ENCODE results near the gene NRG4.
A peak's percentile ranks its signal among the peaks of the same experiment; 100 is the strongest.

Gene NRG4

GRCh38 chr15:75929799-75930565 lies 82.2 kb downstream of the NRG4 start:
- no peaks in the 10 kb centered on the region for H3K79me2 ChIP-seq (ENCODE audit: insufficient read depth, low read length)
- no peak overlapping the region for H2AFZ ChIP-seq (ENCODE audit: low read length)
- H3K27ac ChIP-seq (ENCODE audit: low read depth, low read length, poor library complexity, severe bottlenecking): no peak overlapping the region
- peaks cover 25% of the 10 kb centered on the region for H3K4me1 ChIP-seq (ENCODE audit: insufficient read depth, low read length, severe bottlenecking)
- H4K20me1 ChIP-seq (ENCODE audit: insufficient read depth, low read length): no peaks in the 10 kb centered on the region
- H3K27me3 ChIP-seq (ENCODE audit: insufficient read depth, low read length): no peaks in the 10 kb centered on the region
- peaks cover 66% of the 10 kb centered on the region for H3K36me3 ChIP-seq (ENCODE audit: insufficient read depth, low read length)
- no peaks in the 10 kb centered on the region for H3F3A ChIP-seq (ENCODE audit: insufficient read depth, low read length)
- no peaks in the 10 kb centered on the region for H3K9me2 ChIP-seq (ENCODE audit: low read depth, low read length)
- H3K4me2 ChIP-seq (ENCODE audit: low read length): no peak overlapping the region
- no peak overlapping the region for H3K4me3 ChIP-seq (ENCODE audit: low read depth, low read length, poor library complexity, severe bottlenecking)
- TF ChIP-seq EZH2 (IDR thresholded peaks at IDR 0.05; ENCODE audit: borderline replicate concordance, low read length): no peak
- no peak for TF ChIP-seq CTCF (IDR thresholded peaks at IDR 0.05; ENCODE audit: low read length)
- H3K9me3 ChIP-seq (ENCODE audit: low read length): no peaks in the 10 kb centered on the region
- no peak overlapping the region for H3K9ac ChIP-seq (ENCODE audit: low read length)

- H3K27ac ChIP-seq (ENCODE audit: low read depth, low read length, poor library complexity, severe bottlenecking): no peak overlapping the region
- TF ChIP-seq CTCF (IDR thresholded peaks at IDR 0.05; ENCODE audit: low read length): peak; percentile 80
- no peak for TF ChIP-seq EZH2 (IDR thresholded peaks at IDR 0.05; ENCODE audit: borderline replicate concordance, low read length)
- H3K4me1 ChIP-seq (ENCODE audit: insufficient read depth, low read length, severe bottlenecking): peaks cover 25% of the 10 kb centered on the region
- H2AFZ ChIP-seq (ENCODE audit: low read length): no peak overlapping the region
- H3K9me3 ChIP-seq (ENCODE audit: low read length): no peaks in the 10 kb centered on the region
- H3K9ac ChIP-seq (ENCODE audit: low read length): no peak overlapping the region
- H4K20me1 ChIP-seq (ENCODE audit: insufficient read depth, low read length): no peaks in the 10 kb centered on the region
- no peaks in the 10 kb centered on the region for H3K27me3 ChIP-seq (ENCODE audit: insufficient read depth, low read length)
- peaks cover 60% of the 10 kb centered on the region for H3K36me3 ChIP-seq (ENCODE audit: insufficient read depth, low read length)
- no peaks in the 10 kb centered on the region for H3K9me2 ChIP-seq (ENCODE audit: low read depth, low read length)
- H3K4me3 ChIP-seq (ENCODE audit: low read depth, low read length, poor library complexity, severe bottlenecking): no peak overlapping the region
- H3F3A ChIP-seq (ENCODE audit: insufficient read depth, low read length): no peaks in the 10 kb centered on the region
- H3K4me2 ChIP-seq (ENCODE audit: low read length): no peak overlapping the region
- H3K79me2 ChIP-seq (ENCODE audit: insufficient read depth, low read length): no peaks in the 10 kb centered on the region
Observed at GRCh38 chr15:75928680-75929608, 83.3 kb downstream of the NRG4 start.

GRCh38 chr15:75927601-75928000 lies 84.6 kb downstream of the NRG4 start:
- no peaks in the 10 kb centered on the region for H3K27me3 ChIP-seq (ENCODE audit: insufficient read depth, low read length)
- H3F3A ChIP-seq (ENCODE audit: insufficient read depth, low read length): no peaks in the 10 kb centered on the region
- peaks cover 50% of the 10 kb centered on the region for H3K36me3 ChIP-seq (ENCODE audit: insufficient read depth, low read length)
- no peaks in the 10 kb centered on the region for H4K20me1 ChIP-seq (ENCODE audit: insufficient read depth, low read length)
- H3K9me2 ChIP-seq (ENCODE audit: low read depth, low read length): no peaks in the 10 kb centered on the region
- H3K4me1 ChIP-seq (ENCODE audit: insufficient read depth, low read length, severe bottlenecking): peaks cover 25% of the 10 kb centered on the region
- no peak for TF ChIP-seq EZH2 (IDR thresholded peaks at IDR 0.05; ENCODE audit: borderline replicate concordance, low read length)
- TF ChIP-seq CTCF (IDR thresholded peaks at IDR 0.05; ENCODE audit: low read length): no peak
- H3K9ac ChIP-seq (ENCODE audit: low read length): no peak overlapping the region
- no peak overlapping the region for H3K4me3 ChIP-seq (ENCODE audit: low read depth, low read length, poor library complexity, severe bottlenecking)
- no peaks in the 10 kb centered on the region for H3K79me2 ChIP-seq (ENCODE audit: insufficient read depth, low read length)
- H2AFZ ChIP-seq (ENCODE audit: low read length): no peak overlapping the region
- H3K9me3 ChIP-seq (ENCODE audit: low read length): no peaks in the 10 kb centered on the region
- H3K27ac ChIP-seq (ENCODE audit: low read depth, low read length, poor library complexity, severe bottlenecking): peak overlapping the region; percentile 43
- H3K4me2 ChIP-seq (ENCODE audit: low read length): 0 out of 2 replicates have a peak overlapping the region, but pooled peaks have one; percentile 2

Measured in OCI-LY1 (cell line).